Large intestine (tissue), 12 donors: Measurements from ENCODE around the gene OR12D1. TPM values are rescaled to one million over a fixed set of nuclear protein-coding genes. Genes with fewer than 3 reads are reported as not detected.

Source experiments
- DNase-seq, 2 donors: peaks; one replicate each; pipeline versions ENCODE4 v3.0.0 to v3.0.0-alpha.2; 2013
- H3K27ac ChIP-seq: one replicate; pipeline ENCODE4 v1.5.1; 2013; ENCODE audit warnings: low read length
- H3K27me3 ChIP-seq: 2 replicates; pipeline ENCODE4 v1.6.1; 2013; ENCODE audit warnings: low read length; ENCODE audit not compliant: control insufficient read depth, insufficient read depth
- H3K36me3 ChIP-seq: 2 replicates; pipeline ENCODE4 v1.6.1; 2013; ENCODE audit warnings: low read length; ENCODE audit not compliant: control insufficient read depth, insufficient read depth
- H3K4me1 ChIP-seq: one replicate; pipeline ENCODE4 v1.6.1; 2013; ENCODE audit warnings: low read length; ENCODE audit not compliant: control insufficient read depth, insufficient read depth
- H3K4me3 ChIP-seq: one replicate; pipeline ENCODE4 v1.5.1; 2013; ENCODE audit warnings: low read length
- H3K9me3 ChIP-seq: one replicate; pipeline ENCODE4 v1.6.1; 2013; ENCODE audit warnings: mild to moderate bottlenecking, low read depth, low read length, moderate library complexity; ENCODE audit not compliant: control insufficient read depth
- WGBS: methylation state at CpG from one replicate; pipeline ENCODE4 v1.1.5; 2013; ENCODE audit warnings: low lambda C conversion rate; ENCODE audit not compliant: insufficient coverage; 5-methylcytosine and 5-hydroxymethylcytosine counted together
- long read RNA-seq, 11 donors: transcript quantifications; one replicate each; lab custom pipeline, GENCODE V29; 2026
- polyA plus RNA-seq: library from polyadenylated mRNA; unstranded; fragments of 120-200 nt; gene quantifications from one replicate; pipeline ENCODE4 v1.2.1, GENCODE V29; 2013

OR12D1 gene
- not detected for polyA plus RNA-seq
- long read RNA-seq, donor 1 = 0 reads
- long read RNA-seq, donor 2 = 0 reads
- long read RNA-seq, donor 3 = 0 reads
- long read RNA-seq, donor 4 = 0 reads
- long read RNA-seq, donor 5 = 0 reads
- long read RNA-seq, donor 6 = 0 reads
- long read RNA-seq, donor 7 = 0 reads
- long read RNA-seq, donor 8 = 0 reads
- long read RNA-seq, donor 9 = 0 reads
- long read RNA-seq, donor 10 = 0 reads
- long read RNA-seq, donor 11 = 0 reads

- Histone ChIP-seq H3K27me3 (no peaks in the 10 kb centered on the region), H3K36me3 (no peaks in the 10 kb centered on the region), H3K9me3 (no peaks in the 10 kb centered on the region), H3K4me3 (no peak within 1 kb of the TSS), H3K27ac (no peak within 1 kb of the TSS), H3K4me1 (no peaks in the 10 kb centered on the region)
- no peak for DNase-seq
These were observed at the start of gene OR12D1 for GRCh38 chr6:29414588-29414987. TSS of gene OR12D1 (plus strand) at chr6:29414928.

- no peaks in the 10 kb centered on the region for H3K27me3 ChIP-seq
- no CpG with 5 or more reads among the region's 3 CpGs for WGBS
These were observed 46.0 kb upstream of the OR12D1 start, which contains the start of gene OR5V1 for GRCh38 chr6:29368765-29369164. TSS of gene OR5V1 (minus strand) at chr6:29368865. CDS start at chr6:29356195, 12,670 bp downstream.

GRCh38 chr6:29375191-29375590, 39.5 kb upstream of the OR12D1 start, which contains the start of gene OR12D3:
TSS of gene OR12D3 (minus strand) at chr6:29375291. CDS start at chr6:29375287, 4 bp downstream.
- no peaks in the 10 kb centered on the region for H3K4me1 ChIP-seq
- H3K9me3 ChIP-seq = no peaks in the 10 kb centered on the region
- DNase-seq = no peak
- no peaks in the 10 kb centered on the region for H3K36me3 ChIP-seq
- 100% methylated on average over 1 of the region's 1 CpG for whole genome bisulfite sequencing
- no peak within 1 kb of the TSS for H3K4me3 ChIP-seq
- H3K27me3 ChIP-seq = no peaks in the 10 kb centered on the region
- H3K27ac ChIP-seq = no peak within 1 kb of the TSS

More at GRCh38 chr6:29368765-29369164, 46.0 kb upstream of the OR12D1 start, which contains the start of gene OR5V1:
- Histone ChIP-seq H3K9me3 (no peaks in the 10 kb centered on the region), H3K27ac (no peak within 1 kb of the TSS), H3K4me1 (no peaks in the 10 kb centered on the region), H3K4me3 (no peak within 1 kb of the TSS), H3K36me3 (no peaks in the 10 kb centered on the region)
- DNase-seq = no peak

- no peak for DNase-seq
- Histone ChIP-seq H3K36me3 (no peaks in the 10 kb centered on the region), H3K27ac (no peak overlapping the region), H3K4me3 (no peak overlapping the region), H3K27me3 (no peaks in the 10 kb centered on the region), H3K9me3 (no peaks in the 10 kb centered on the region), H3K4me1 (no peaks in the 10 kb centered on the region)
These were observed 38.7 kb upstream of the OR12D1 start for GRCh38 chr6:29376003-29376402.

GRCh38 chr6:29388533-29388932, 26.2 kb upstream of the OR12D1 start:
- Histone ChIP-seq H3K9me3 (no peaks in the 10 kb centered on the region), H3K27me3 (peaks cover 2% of the 10 kb centered on the region), H3K4me1 (no peaks in the 10 kb centered on the region), H3K27ac (no peak overlapping the region), H3K4me3 (no peak overlapping the region), H3K36me3 (no peaks in the 10 kb centered on the region)
- 78% methylated on average over 4 of the region's 4 CpGs for WGBS
- DNase-seq = no peak

- DNase-seq = no peak
- H3K27ac ChIP-seq = no peak within 1 kb of the TSS
- H3K4me1 ChIP-seq = no peaks in the 10 kb centered on the region
- H3K27me3 ChIP-seq = no peaks in the 10 kb centered on the region
- no peak within 1 kb of the TSS for H3K4me3 ChIP-seq
- no peaks in the 10 kb centered on the region for H3K9me3 ChIP-seq
- no peaks in the 10 kb centered on the region for H3K36me3 ChIP-seq
These were observed 19.4 kb upstream of the OR12D1 start, which contains the start of gene OR12D2 for GRCh38 chr6:29395331-29395730. TSS of gene OR12D2 (plus strand) at chr6:29395631. CDS start at chr6:29396700, 1,069 bp downstream.

- WGBS = 89% methylated on average over 2 of the region's 2 CpGs
- DNase-seq = no peak
- H3K4me3 ChIP-seq = no peak overlapping the region
These were observed 15.2 kb upstream of the OR12D1 start for GRCh38 chr6:29399525-29399924.

GRCh38 chr6:29403801-29404200, 10.9 kb upstream of the OR12D1 start:
- no CpG with 5 or more reads among the region's 1 CpG for WGBS
- no peak for DNase-seq
- no peak overlapping the region for H3K4me3 ChIP-seq
- no peaks in the 10 kb centered on the region for H3K27me3 ChIP-seq
- no peaks in the 10 kb centered on the region for H3K9me3 ChIP-seq
- H3K27ac ChIP-seq = no peak overlapping the region
- no peaks in the 10 kb centered on the region for H3K4me1 ChIP-seq
- no peaks in the 10 kb centered on the region for H3K36me3 ChIP-seq

More at GRCh38 chr6:29399525-29399924, 15.2 kb upstream of the OR12D1 start:
- H3K27me3 ChIP-seq = no peaks in the 10 kb centered on the region
- no peaks in the 10 kb centered on the region for H3K36me3 ChIP-seq
- no peak overlapping the region for H3K27ac ChIP-seq
- H3K4me1 ChIP-seq = no peaks in the 10 kb centered on the region
- no peaks in the 10 kb centered on the region for H3K9me3 ChIP-seq

GRCh38 chr6:29419516-29419915, 4.8 kb downstream of the OR12D1 start:
- H3K4me3 ChIP-seq = no peak overlapping the region
- no peaks in the 10 kb centered on the region for H3K9me3 ChIP-seq
- H3K36me3 ChIP-seq = no peaks in the 10 kb centered on the region
- no peaks in the 10 kb centered on the region for H3K4me1 ChIP-seq
- WGBS = 100% methylated on average over 1 of the region's 3 CpGs
- H3K27ac ChIP-seq = no peak overlapping the region
- H3K27me3 ChIP-seq = no peaks in the 10 kb centered on the region
- DNase-seq = no peak

GRCh38 chr6:29424168-29424567, 9.4 kb downstream of the OR12D1 start:
- Histone ChIP-seq H3K4me1 (no peaks in the 10 kb centered on the region), H3K27me3 (no peaks in the 10 kb centered on the region), H3K27ac (no peak overlapping the region), H3K36me3 (no peaks in the 10 kb centered on the region), H3K9me3 (no peaks in the 10 kb centered on the region), H3K4me3 (no peak overlapping the region)
- WGBS = 100% methylated on average over 1 of the region's 2 CpGs
- DNase-seq = no peak

GRCh38 chr6:29424575-29424974, 9.8 kb downstream of the OR12D1 start:
- no peak for DNase-seq
- Histone ChIP-seq H3K9me3 (no peaks in the 10 kb centered on the region), H3K4me3 (no peak overlapping the region), H3K27ac (no peak overlapping the region), H3K4me1 (no peaks in the 10 kb centered on the region), H3K27me3 (no peaks in the 10 kb centered on the region), H3K36me3 (no peaks in the 10 kb centered on the region)
- no CpG with 5 or more reads among the region's 2 CpGs for WGBS
